Measurements from ENCODE around the gene WDR45B. TPM values are rescaled to one million over a fixed set of nuclear protein-coding genes. Genes with fewer than 3 reads are reported as not detected.

The WDR45B gene
- total and polyA plus RNA-seq, 2 donors (not counting 1 experiment from before 2014, with no cell fraction given): 54.3 to 72.7 TPM

GRCh38 chr17:82590216-82590615 is 58.0 kb downstream of the WDR45B start:
- no peak overlapping the region for H3K9ac ChIP-seq (ENCODE audit: low read length)
- Mint-ChIP-seq H3K4me3 (no peak overlapping the region), H3K27ac (peak overlapping the region; percentile 74), H3K4me1 (peaks cover 46% of the 10 kb centered on the region), H3K27me3 (no peaks in the 10 kb centered on the region), H3K9me3 (ENCODE audit: insufficient read depth) (no peaks in the 10 kb centered on the region)
- H3K4me3 ChIP-seq (ENCODE audit: control extremely low read depth in 1 of 5, extremely low read depth in 1 of 5, insufficient read depth in 1 of 5, low read depth in 2 of 5, low read length in 4 of 5): no peak overlapping the region
- peak overlapping the region in 1 of 2 donors; percentile 65 for H3K27ac ChIP-seq (ENCODE audit: low read length in 2 of 2)
- no peaks in the 10 kb centered on the region for H3K79me2 ChIP-seq (ENCODE audit: control insufficient read depth, insufficient read depth, low read length)
- peaks cover 0 to 7% (median 0%) of the 10 kb centered on the region in 3 donors for H3K9me3 ChIP-seq (ENCODE audit: control extremely low read depth in 1 of 3, control insufficient read depth in 2 of 3, insufficient read depth in 1 of 3, low read length in 2 of 3)
- no peak for ATAC-seq (ENCODE audit: low read depth)
- no peaks in the 10 kb centered on the region for H4K20me1 ChIP-seq (ENCODE audit: control insufficient read depth, insufficient read depth, low read length, poor library complexity, severe bottlenecking)
- intact Hi-C loops (cut with micrococcal nuclease): no loop called here
- no peak for TF ChIP-seq EZH2 (IDR thresholded peaks at IDR 0.05; ENCODE audit: borderline replicate concordance, insufficient read depth, low read depth, low read length, poor library complexity, severe bottlenecking)
- TF ChIP-seq, protein P1, sequence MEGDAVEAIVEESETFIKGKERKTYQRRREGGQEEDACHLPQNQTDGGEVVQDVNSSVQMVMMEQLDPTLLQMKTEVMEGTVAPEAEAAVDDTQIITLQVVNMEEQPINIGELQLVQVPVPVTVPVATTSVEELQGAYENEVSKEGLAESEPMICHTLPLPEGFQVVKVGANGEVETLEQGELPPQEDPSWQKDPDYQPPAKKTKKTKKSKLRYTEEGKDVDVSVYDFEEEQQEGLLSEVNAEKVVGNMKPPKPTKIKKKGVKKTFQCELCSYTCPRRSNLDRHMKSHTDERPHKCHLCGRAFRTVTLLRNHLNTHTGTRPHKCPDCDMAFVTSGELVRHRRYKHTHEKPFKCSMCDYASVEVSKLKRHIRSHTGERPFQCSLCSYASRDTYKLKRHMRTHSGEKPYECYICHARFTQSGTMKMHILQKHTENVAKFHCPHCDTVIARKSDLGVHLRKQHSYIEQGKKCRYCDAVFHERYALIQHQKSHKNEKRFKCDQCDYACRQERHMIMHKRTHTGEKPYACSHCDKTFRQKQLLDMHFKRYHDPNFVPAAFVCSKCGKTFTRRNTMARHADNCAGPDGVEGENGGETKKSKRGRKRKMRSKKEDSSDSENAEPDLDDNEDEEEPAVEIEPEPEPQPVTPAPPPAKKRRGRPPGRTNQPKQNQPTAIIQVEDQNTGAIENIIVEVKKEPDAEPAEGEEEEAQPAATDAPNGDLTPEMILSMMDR (IDR thresholded peaks at IDR 0.05): no peak
- no peak overlapping the region for H2AFZ ChIP-seq (ENCODE audit: insufficient read depth, low read depth, low read length, poor library complexity, severe bottlenecking)
- H3K27me3 ChIP-seq (replicated peaks in 1 of 4; ENCODE audit: control extremely low read depth in 1 of 4, control insufficient read depth in 3 of 4, insufficient read depth in 4 of 4, low read length in 3 of 4): no peaks in the 10 kb centered on the region
- peaks cover 0 to 18% of the 10 kb centered on the region in 2 experiments for H3K36me3 ChIP-seq (replicated peaks in 1 of 2; ENCODE audit: control extremely low read depth in 1 of 2, control insufficient read depth in 1 of 2, extremely low read depth in 1 of 2, insufficient read depth in 2 of 2, low read length in 1 of 2)
- ChIA-PET POLR2A (no interaction called here), CTCF (no interaction called here)
- no peak for DNase-seq
- H3K4me2 ChIP-seq (replicated peaks; ENCODE audit: low read depth, low read length, poor library complexity, severe bottlenecking): no peak overlapping the region
- H3K4me1 ChIP-seq (ENCODE audit: control insufficient read depth in 2 of 2, insufficient read depth in 2 of 2, low read length in 2 of 2): peaks cover 30 to 43% of the 10 kb centered on the region in 2 donors
- WGBS (ENCODE audit: insufficient coverage): 89% methylated on average over 4 of the region's 6 CpGs

GRCh38 chr17:82589851-82590180 is 58.4 kb downstream of the WDR45B start:
- 95% methylated on average over 5 of the region's 6 CpGs for WGBS (ENCODE audit: insufficient coverage)
- peak overlapping the region; percentile 41 for H3K27ac Mint-ChIP-seq
- no peaks in the 10 kb centered on the region for H3K27me3 Mint-ChIP-seq
- no peak overlapping the region for H3K4me3 Mint-ChIP-seq
- Histone ChIP-seq H3K36me3 (replicated peaks in 1 of 2; ENCODE audit: control extremely low read depth in 1 of 2, control insufficient read depth in 1 of 2, extremely low read depth in 1 of 2, insufficient read depth in 2 of 2, low read length in 1 of 2) (peaks cover 0 to 20% of the 10 kb centered on the region in 2 experiments), H2AFZ (ENCODE audit: insufficient read depth, low read depth, low read length, poor library complexity, severe bottlenecking) (no peak overlapping the region), H3K27ac (ENCODE audit: low read length in 2 of 2) (no peak overlapping the region), H3K79me2 (ENCODE audit: control insufficient read depth, insufficient read depth, low read length) (no peaks in the 10 kb centered on the region), H3K4me3 (ENCODE audit: control extremely low read depth in 1 of 5, extremely low read depth in 1 of 5, insufficient read depth in 1 of 5, low read depth in 2 of 5, low read length in 4 of 5) (no peak overlapping the region), H3K9me3 (ENCODE audit: control extremely low read depth in 1 of 3, control insufficient read depth in 2 of 3, insufficient read depth in 1 of 3, low read length in 2 of 3) (peaks cover 0 to 7% (median 0%) of the 10 kb centered on the region in 3 donors), H4K20me1 (ENCODE audit: control insufficient read depth, insufficient read depth, low read length, poor library complexity, severe bottlenecking) (no peaks in the 10 kb centered on the region), H3K4me1 (ENCODE audit: control insufficient read depth in 2 of 2, insufficient read depth in 2 of 2, low read length in 2 of 2) (peaks cover 26 to 39% of the 10 kb centered on the region in 2 donors), H3K9ac (ENCODE audit: low read length) (no peak overlapping the region), H3K27me3 (replicated peaks in 1 of 4; ENCODE audit: control extremely low read depth in 1 of 4, control insufficient read depth in 3 of 4, insufficient read depth in 4 of 4, low read length in 3 of 4) (no peaks in the 10 kb centered on the region), H3K4me2 (replicated peaks; ENCODE audit: low read depth, low read length, poor library complexity, severe bottlenecking) (no peak overlapping the region)
- DNase-seq (no peak), ATAC-seq (ENCODE audit: low read depth) (no peak)
- intact Hi-C loops (cut with micrococcal nuclease): no loop called here
- no peak for TF ChIP-seq EZH2 (IDR thresholded peaks at IDR 0.05; ENCODE audit: borderline replicate concordance, insufficient read depth, low read depth, low read length, poor library complexity, severe bottlenecking)
- H3K4me1 Mint-ChIP-seq: peaks cover 42% of the 10 kb centered on the region
- ChIA-PET POLR2A (no interaction called here), CTCF (no interaction called here)
- no peaks in the 10 kb centered on the region for H3K9me3 Mint-ChIP-seq (ENCODE audit: insufficient read depth)
